GM21390 (cell line): ENCODE data around the gene FAIM.
"Not testable (repeated sequence)": the region's sequence is repeated elsewhere in the genome, so short reads cannot be mapped to it uniquely, and the experiment has no call there.

Experiments used
- ATAC-seq: cut with Tn5 transposase; IDR thresholded peaks from one replicate; pipeline ENCODE4 v1.9.1; 2021; ENCODE audit not compliant: unreplicated experiment

FAIM gene

GRCh38 chr3:138675393-138675792 lies 66.8 kb downstream of the FAIM start:
- ATAC-seq: no peak

DNA sequence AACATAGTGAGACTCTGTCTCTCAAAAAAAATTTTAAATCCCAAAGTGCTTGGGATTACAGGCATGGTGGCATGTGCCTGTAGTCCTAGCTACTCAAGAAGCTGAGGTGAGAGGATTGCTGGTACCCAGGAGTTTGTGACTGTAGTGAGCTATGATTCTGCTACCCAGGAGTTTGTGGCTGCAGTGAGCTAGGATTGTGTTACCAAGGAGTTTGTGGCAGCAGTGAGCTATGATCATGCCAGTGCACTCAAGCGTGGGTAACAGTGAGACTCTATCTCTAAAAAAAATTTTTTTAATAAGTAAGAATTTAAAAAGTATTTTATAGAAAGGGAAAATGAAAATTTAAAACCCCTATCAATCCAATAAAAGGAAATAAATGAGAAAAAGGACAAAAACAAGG lies 69.5 kb downstream of the FAIM start:
- ATAC-seq: no peak

DNA sequence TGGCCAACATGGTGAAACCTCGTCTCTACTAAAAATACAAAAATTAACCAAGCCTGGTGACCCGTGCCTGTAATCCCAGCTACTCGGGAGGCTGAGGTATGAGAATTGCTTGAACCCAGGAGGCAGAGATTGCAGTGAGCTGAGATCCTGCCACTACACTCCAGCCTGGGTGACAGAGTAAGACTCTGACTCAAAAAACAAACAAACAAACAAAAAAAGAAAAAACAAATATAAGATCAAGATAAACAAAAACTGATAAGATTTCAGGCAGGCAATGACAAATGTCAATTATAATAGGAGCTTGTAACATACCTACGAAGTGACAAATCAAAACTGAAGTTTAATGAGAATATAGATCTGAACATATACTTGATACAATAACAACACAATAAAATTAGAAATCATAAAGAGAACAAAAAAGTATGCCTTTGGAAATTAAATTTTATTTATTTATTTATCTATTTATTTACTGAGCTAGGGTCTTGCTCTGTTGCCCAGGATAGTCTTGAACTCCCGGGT lies 70.4 kb downstream of the FAIM start:
- ATAC-seq: no peak

- not testable (repeated sequence) for ATAC-seq
These were observed 72.4 kb downstream of the FAIM start for GRCh38 chr3:138680974-138681373.

DNA sequence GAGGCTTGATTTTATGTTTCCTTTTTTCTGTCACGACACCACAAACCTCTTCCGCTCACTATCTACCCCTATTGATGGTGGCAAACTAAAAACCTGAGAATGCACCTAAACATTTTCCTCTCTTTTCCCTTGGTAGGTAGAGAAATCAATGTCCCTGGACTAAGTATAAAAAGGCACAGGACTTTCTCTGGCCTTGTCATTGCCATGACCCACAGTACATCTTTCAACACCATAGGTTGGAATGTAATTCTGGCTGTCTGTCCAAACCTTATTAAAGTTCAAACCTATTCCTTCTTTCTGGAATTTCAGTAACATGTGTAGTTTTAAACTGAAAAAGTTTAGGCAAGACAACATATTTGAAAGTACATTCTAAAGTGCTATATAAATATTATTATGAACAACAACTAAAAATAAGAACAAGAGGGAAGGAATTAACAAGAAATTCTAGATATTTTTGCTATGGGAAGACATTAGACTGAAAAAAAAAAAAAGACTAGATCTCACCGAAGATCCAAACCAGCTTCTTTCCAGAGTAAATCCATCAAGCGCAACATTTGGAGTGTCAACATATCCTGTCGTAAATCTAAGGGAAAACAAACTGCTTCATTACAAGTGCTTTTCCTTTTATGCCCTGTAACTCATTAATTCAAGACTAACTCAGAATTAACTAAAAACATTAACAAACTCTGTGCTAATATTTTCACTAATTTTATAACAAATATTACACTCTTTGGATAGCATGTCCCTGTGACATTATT lies 73.1 kb downstream of the FAIM start:
- no peak for ATAC-seq

GRCh38 chr3:138682648-138683047 lies 74.1 kb downstream of the FAIM start:
- no peak for ATAC-seq
